Neural progenitor cell (in vitro differentiated cells): ENCODE data around the gene KRT3. TPM values are rescaled to one million over a fixed set of nuclear protein-coding genes. Genes with fewer than 3 reads are reported as not detected.

Source experiments
- DNase-seq: peaks from one replicate; pipeline ENCODE4 v3.0.0-alpha.2; 2016; ENCODE audit warnings: low spot score
- H2AFZ ChIP-seq: fragments of 200-600 bp; sonication (generic); replicated peaks from 2 replicates; pipeline ENCODE4 v1.6.1; 2016; ENCODE audit warnings: antibody characterized with exemption
- H3F3A ChIP-seq: fragments of 200-600 bp; sonication (generic); 2 replicates; pipeline ENCODE4 v1.6.1; 2016; ENCODE audit warnings: antibody characterized with exemption, low read depth
- H3K27ac ChIP-seq: fragments of 200-600 bp; sonication (generic); 2 replicates; pipeline ENCODE4 v1.5.1; 2016; ENCODE audit warnings: mild to moderate bottlenecking
- H3K27me3 ChIP-seq: fragments of 200-600 bp; sonication (generic); 2 replicates; pipeline ENCODE4 v1.6.1; 2016; ENCODE audit warnings: mild to moderate bottlenecking, moderate library complexity
- H3K36me3 ChIP-seq: fragments of 200-600 bp; sonication (generic); 2 replicates; pipeline ENCODE4 v1.5.1; 2016
- H3K4me1 ChIP-seq: fragments of 200-600 bp; sonication (generic); 2 replicates; pipeline ENCODE4 v1.6.1; 2016; ENCODE audit warnings: mixed run types
- H3K4me2 ChIP-seq: fragments of 200-600 bp; sonication (generic); 2 replicates; pipeline ENCODE4 v1.6.1; 2016
- H3K4me3 ChIP-seq: fragments of 200-600 bp; sonication (generic); 2 replicates; pipeline ENCODE4 v1.5.1; 2016
- H3K79me2 ChIP-seq: fragments of 200-600 bp; sonication (generic); 2 replicates; pipeline ENCODE4 v1.6.1; 2016; ENCODE audit warnings: low read depth
- H3K9ac ChIP-seq: fragments of 200-600 bp; sonication (generic); 2 replicates; pipeline ENCODE4 v1.6.1; 2016
- H3K9me3 ChIP-seq: fragments of 200-600 bp; sonication (generic); 2 replicates; pipeline ENCODE4 v1.5.1; 2016; ENCODE audit warnings: low read depth
- H4K20me1 ChIP-seq: fragments of 200-600 bp; sonication (generic); 2 replicates; pipeline ENCODE4 v1.6.1; 2016; ENCODE audit warnings: low read depth
- H3K27ac Mint-ChIP-seq: 3 replicates; pipeline ENCODE4 v1.8.0; 2021; ENCODE audit warnings: mixed read lengths
- H3K27me3 Mint-ChIP-seq: 2 replicates; pipeline ENCODE4 v1.8.0; 2022; ENCODE audit warnings: low read depth, mild to moderate bottlenecking, inconsistent platforms, moderate library complexity, mixed read lengths; ENCODE audit not compliant: insufficient read depth
- H3K36me3 Mint-ChIP-seq: 3 replicates; pipeline ENCODE4 v1.8.0; 2021; ENCODE audit warnings: mixed read lengths
- H3K4me1 Mint-ChIP-seq: 3 replicates; pipeline ENCODE4 v1.8.0; 2021; ENCODE audit warnings: mixed read lengths
- H3K4me3 Mint-ChIP-seq: 3 replicates; pipeline ENCODE4 v1.8.0; 2021; ENCODE audit warnings: mild to moderate bottlenecking, moderate library complexity, mixed read lengths
- H3K9me3 Mint-ChIP-seq: 3 replicates; pipeline ENCODE4 v1.8.0; 2020; ENCODE audit warnings: mixed read lengths
- EZH2 ChIP-seq: fragments of 200-600 bp; sonication (generic); IDR thresholded peaks from 2 replicates; pipeline ENCODE4 v1.6.1; 2017; ENCODE audit warnings: antibody characterized with exemption, mild to moderate bottlenecking, moderate library complexity
- EZH2phosphoT487 ChIP-seq: fragments of 200-600 bp; sonication (generic); IDR thresholded peaks from 2 replicates; pipeline ENCODE4 v1.6.1; 2017; ENCODE audit warnings: antibody characterized with exemption
- total RNA-seq: library from RNA; depleted of rRNA; stranded (reverse); fragments of >200 nt; gene quantifications from 2 replicates; pipeline ENCODE4 v1.2.3, GENCODE V29; 2015; ENCODE audit warnings: low replicate concordance
- TF ChIP-seq, protein P1 (sequence below): fragments of 200-600 bp; sonication (generic); IDR thresholded peaks from 2 replicates; pipeline ENCODE4 v1.5.1; 2017; ENCODE audit warnings: antibody characterized with exemption, mild to moderate bottlenecking

The KRT3 gene
- total RNA-seq, 1 donor from 2014 or later: not detected

DNA sequence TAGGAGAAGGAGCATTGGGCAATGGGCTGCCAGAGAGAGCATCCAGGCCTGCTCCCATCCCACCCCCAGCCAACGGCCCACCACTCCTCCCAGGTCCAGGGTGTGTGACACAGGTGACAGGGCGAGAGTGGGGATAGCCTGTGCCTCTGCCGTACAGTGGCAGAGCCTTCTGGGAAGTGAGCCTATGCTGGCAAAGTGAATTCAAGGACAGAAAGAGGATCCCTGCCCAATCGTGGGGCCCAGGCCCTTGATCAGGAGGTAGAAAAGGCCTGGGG is 38.7 kb upstream of the KRT3 start:
- DNase-seq: no peak
- H3K9ac ChIP-seq: no peak overlapping the region
- H4K20me1 ChIP-seq: no peaks in the 10 kb centered on the region
- H3K36me3 Mint-ChIP-seq: no peaks in the 10 kb centered on the region
- TF ChIP-seq EZH2 (no peak), EZH2phosphoT487 (no peak)
- TF ChIP-seq, protein P1, sequence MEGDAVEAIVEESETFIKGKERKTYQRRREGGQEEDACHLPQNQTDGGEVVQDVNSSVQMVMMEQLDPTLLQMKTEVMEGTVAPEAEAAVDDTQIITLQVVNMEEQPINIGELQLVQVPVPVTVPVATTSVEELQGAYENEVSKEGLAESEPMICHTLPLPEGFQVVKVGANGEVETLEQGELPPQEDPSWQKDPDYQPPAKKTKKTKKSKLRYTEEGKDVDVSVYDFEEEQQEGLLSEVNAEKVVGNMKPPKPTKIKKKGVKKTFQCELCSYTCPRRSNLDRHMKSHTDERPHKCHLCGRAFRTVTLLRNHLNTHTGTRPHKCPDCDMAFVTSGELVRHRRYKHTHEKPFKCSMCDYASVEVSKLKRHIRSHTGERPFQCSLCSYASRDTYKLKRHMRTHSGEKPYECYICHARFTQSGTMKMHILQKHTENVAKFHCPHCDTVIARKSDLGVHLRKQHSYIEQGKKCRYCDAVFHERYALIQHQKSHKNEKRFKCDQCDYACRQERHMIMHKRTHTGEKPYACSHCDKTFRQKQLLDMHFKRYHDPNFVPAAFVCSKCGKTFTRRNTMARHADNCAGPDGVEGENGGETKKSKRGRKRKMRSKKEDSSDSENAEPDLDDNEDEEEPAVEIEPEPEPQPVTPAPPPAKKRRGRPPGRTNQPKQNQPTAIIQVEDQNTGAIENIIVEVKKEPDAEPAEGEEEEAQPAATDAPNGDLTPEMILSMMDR: no peak
- H3K9me3 ChIP-seq: no peaks in the 10 kb centered on the region
- H3K4me3 ChIP-seq: no peak overlapping the region
- H3K27me3 Mint-ChIP-seq: peaks cover 14% of the 10 kb centered on the region
- no peaks in the 10 kb centered on the region for H3F3A ChIP-seq
- H3K27ac Mint-ChIP-seq: no peak overlapping the region
- H3K4me1 ChIP-seq: peaks cover 5% of the 10 kb centered on the region
- H3K27ac ChIP-seq: no peak overlapping the region
- H3K4me1 Mint-ChIP-seq: peaks cover 40% of the 10 kb centered on the region
- no peak overlapping the region for H3K4me3 Mint-ChIP-seq
- H2AFZ ChIP-seq: no peak overlapping the region
- H3K9me3 Mint-ChIP-seq: no peaks in the 10 kb centered on the region
- no peaks in the 10 kb centered on the region for H3K36me3 ChIP-seq
- H3K27me3 ChIP-seq: no peaks in the 10 kb centered on the region
- no peaks in the 10 kb centered on the region for H3K79me2 ChIP-seq
- no peak overlapping the region for H3K4me2 ChIP-seq

DNA sequence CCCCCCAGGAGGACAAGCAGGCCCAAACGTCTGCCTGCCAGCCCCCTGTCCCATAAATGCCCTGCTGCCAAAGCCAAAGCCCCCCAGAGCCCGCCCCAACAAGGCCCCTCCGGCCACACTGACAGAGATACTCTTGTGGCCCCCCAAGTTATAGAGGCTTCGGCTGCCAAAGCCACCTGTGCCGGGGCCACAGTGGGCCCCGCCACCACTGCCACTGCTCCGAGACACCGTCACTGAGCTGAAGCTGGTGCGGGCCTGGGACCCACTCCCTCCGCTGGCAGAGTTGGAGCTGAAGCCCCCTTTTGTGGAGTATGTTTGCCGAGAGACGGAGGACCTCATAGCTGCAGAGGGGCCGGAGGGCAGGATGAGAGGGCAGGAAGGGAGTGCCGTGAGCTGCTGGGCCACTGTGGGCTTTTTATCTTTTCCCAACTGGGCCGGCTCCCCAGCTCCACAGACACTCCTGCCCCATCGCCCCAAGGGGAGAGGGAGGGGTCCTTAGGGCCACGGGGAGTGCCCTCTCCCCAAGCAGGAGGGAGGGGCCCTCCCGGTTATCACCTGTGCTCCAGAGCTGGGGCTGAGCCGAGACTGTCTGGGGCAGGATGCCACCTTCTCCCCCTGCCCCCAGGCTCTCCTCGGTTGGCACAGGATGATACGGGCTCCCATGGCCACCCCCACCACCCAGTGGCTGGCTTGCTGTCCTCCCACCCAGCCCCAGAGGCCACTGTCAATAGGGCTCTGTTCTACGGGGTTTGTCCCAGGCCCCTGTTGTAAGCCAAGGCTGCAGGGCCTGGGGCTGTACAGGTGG is 38.2 kb upstream of the KRT3 start, which contains the start of gene KRT79:
TSS of gene KRT79 (minus strand) at position 390 of the 805 bp plus-strand sequence. CDS start at position 339, 51 bp downstream.
- Mint-ChIP-seq H3K27ac (no peak within 1 kb of the TSS), H3K4me3 (no peak within 1 kb of the TSS), H3K36me3 (no peaks in the 10 kb centered on the region), H3K27me3 (peaks cover 12% of the 10 kb centered on the region), H3K9me3 (no peaks in the 10 kb centered on the region), H3K4me1 (peaks cover 34% of the 10 kb centered on the region)
- no peaks in the 10 kb centered on the region for H3F3A ChIP-seq
- H3K79me2 ChIP-seq: no peaks in the 10 kb centered on the region
- no peaks in the 10 kb centered on the region for H3K36me3 ChIP-seq
- no peak for DNase-seq
- H3K4me1 ChIP-seq: peaks cover 2% of the 10 kb centered on the region
- TF ChIP-seq EZH2phosphoT487: no peak
- TF ChIP-seq, protein P1: no peak
- TF ChIP-seq EZH2: no peak
- H3K4me2 ChIP-seq: no peak within 1 kb of the TSS
- no peak within 1 kb of the TSS for H3K4me3 ChIP-seq
- H3K9me3 ChIP-seq: no peaks in the 10 kb centered on the region
- H2AFZ ChIP-seq: no peak within 1 kb of the TSS
- no peaks in the 10 kb centered on the region for H3K27me3 ChIP-seq
- H3K27ac ChIP-seq: no peak within 1 kb of the TSS
- no peak within 1 kb of the TSS for H3K9ac ChIP-seq
- no peaks in the 10 kb centered on the region for H4K20me1 ChIP-seq

DNA sequence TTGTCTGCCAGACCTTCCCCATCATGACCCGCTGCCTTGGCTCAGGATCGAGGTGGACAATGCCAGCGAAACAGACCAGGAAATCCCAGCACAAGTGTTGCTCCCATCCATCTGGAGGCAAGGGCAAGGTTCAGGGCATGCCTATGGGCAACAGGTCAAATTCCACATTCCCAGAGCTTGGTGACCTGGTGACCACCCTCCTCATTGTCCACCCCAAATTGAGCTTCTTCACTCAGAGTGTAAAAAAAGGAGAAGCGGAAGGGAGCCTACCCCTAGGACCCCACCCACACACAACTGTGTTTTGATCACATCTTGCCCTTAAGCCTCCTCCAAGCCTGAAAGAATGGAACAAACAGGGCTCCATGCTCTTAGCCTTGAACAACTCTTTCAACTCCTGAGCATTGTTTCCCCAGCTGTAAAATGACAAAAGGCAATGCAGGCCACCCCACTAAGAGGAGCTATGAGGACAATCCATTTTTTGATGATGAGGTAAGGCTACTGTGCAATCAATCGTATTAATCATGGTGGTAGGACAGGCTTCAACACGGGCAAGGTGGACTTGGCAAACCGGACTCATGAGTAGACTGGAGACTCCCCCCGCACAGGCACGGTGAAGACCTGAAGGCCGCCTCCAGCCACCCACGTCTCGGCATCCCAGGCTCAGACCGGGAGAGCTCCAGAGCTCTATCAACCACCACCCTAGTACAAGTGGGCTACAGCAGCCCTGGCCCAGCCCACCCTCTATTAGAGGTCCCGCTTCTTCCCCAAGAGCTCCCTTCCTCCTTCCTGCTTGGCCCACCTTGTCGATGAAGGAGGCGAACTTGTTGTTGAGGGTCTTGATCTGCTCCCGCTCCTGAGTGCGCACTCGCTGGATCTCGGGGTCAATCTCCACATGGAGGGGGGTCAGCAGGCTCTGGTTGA is 37.3 kb upstream of the KRT3 start:
- no peak for DNase-seq
- Histone ChIP-seq H3K27me3 (no peaks in the 10 kb centered on the region), H3K4me3 (no peak overlapping the region), H3K36me3 (no peaks in the 10 kb centered on the region), H3K79me2 (no peaks in the 10 kb centered on the region), H2AFZ (no peak overlapping the region), H3K4me1 (no peaks in the 10 kb centered on the region), H3K9me3 (no peaks in the 10 kb centered on the region), H3K4me2 (no peak overlapping the region), H4K20me1 (no peaks in the 10 kb centered on the region), H3K9ac (no peak overlapping the region), H3F3A (no peaks in the 10 kb centered on the region), H3K27ac (no peak overlapping the region)
- Mint-ChIP-seq H3K27me3 (peaks cover 12% of the 10 kb centered on the region), H3K4me3 (peak overlapping the region; percentile 27), H3K36me3 (no peaks in the 10 kb centered on the region), H3K27ac (peak overlapping the region; percentile 7), H3K4me1 (peaks cover 25% of the 10 kb centered on the region), H3K9me3 (no peaks in the 10 kb centered on the region)
- TF ChIP-seq EZH2phosphoT487 (no peak), EZH2 (no peak)
- TF ChIP-seq, protein P1: no peak
